ENCODE measurements around the gene CKMT2.

- no peak for TF ChIP-seq EZH2phosphoT487 (IDR thresholded peaks at IDR 0.05; ENCODE audit: low read depth, severe bottlenecking, unreplicated experiment)
- no peak for TF ChIP-seq CTCF (IDR thresholded peaks at IDR 0.05; ENCODE audit: poor library complexity)
- TF ChIP-seq EZH2 (IDR thresholded peaks at IDR 0.05; ENCODE audit: borderline replicate concordance), result no peak
Observed at GRCh38 chr5:81268521-81269196, 35.5 kb downstream of the CKMT2 start.

Measured in hepatocyte (in vitro differentiated cells).